ENCODE data around the gene APOBR. TPM values are rescaled to one million over a fixed set of nuclear protein-coding genes. Genes with fewer than 3 reads are reported as not detected.

Gene APOBR
- total and polyA plus RNA-seq, 2 donors (not counting 3 experiments of a cell fraction or from before 2014, with no cell fraction given), result not detected

- H3K9me3 ChIP-seq (replicated peaks; ENCODE audit: control insufficient read depth, insufficient read depth, low read length), result no peaks in the 10 kb centered on the region
- TF ChIP-seq FOS (IDR thresholded peaks at IDR 0.05; ENCODE audit: borderline replicate concordance, insufficient read depth, low read length) (no peak), MYC (IDR thresholded peaks at IDR 0.05; ENCODE audit: low read depth, low read length) (no peak), JUN (IDR thresholded peaks at IDR 0.05; ENCODE audit: borderline replicate concordance, insufficient read depth, insufficient read length, low read depth) (no peak), GATA2 (IDR thresholded peaks at IDR 0.05; ENCODE audit: insufficient read depth, insufficient read length, low read depth, low read length) (no peak), MAX (IDR thresholded peaks at IDR 0.05; ENCODE audit: insufficient read depth, insufficient read length) (no peak), EZH2 (IDR thresholded peaks at IDR 0.05; ENCODE audit: borderline replicate concordance, low read depth, low read length, severe bottlenecking) (no peak)
- no peaks in the 10 kb centered on the region for H3K36me3 ChIP-seq (ENCODE audit: control insufficient read depth in 2 of 2, extremely low read depth in 1 of 2, insufficient read depth in 2 of 2, low read length in 2 of 2)
- FAIRE-seq (no peak), DNase-seq (ENCODE audit: low read depth, low spot score) (no peak)
- H3K27me3 ChIP-seq (ENCODE audit: control insufficient read depth in 2 of 2, insufficient read depth in 2 of 2, low read length in 2 of 2), result no peaks in the 10 kb centered on the region
- no peak overlapping the region for H3K9ac ChIP-seq (replicated peaks; ENCODE audit: extremely low read depth, insufficient read depth, low read length)
- dilution Hi-C loops (cut with MboI; ENCODE audit: extremely low pct_ligation_motif_present, low sequenced_read_pairs) (no loop called here), intact Hi-C loops (cut with micrococcal nuclease) (no loop called here)
- H3K27ac ChIP-seq (ENCODE audit: insufficient read depth, low read depth, low read length), result no peak overlapping the region
- no peaks in the 10 kb centered on the region for H4K20me1 ChIP-seq (replicated peaks; ENCODE audit: control insufficient read depth, extremely low read depth, insufficient read depth, low read length)
- H3K4me1 ChIP-seq (ENCODE audit: control insufficient read depth, extremely low read depth, insufficient read depth, low read length), result no peaks in the 10 kb centered on the region
- no peak overlapping the region for H2AFZ ChIP-seq (ENCODE audit: low read depth, low read length)
- no peak overlapping the region for H3K4me3 ChIP-seq (replicated peaks in 1 of 3; ENCODE audit: insufficient read depth in 1 of 3, low read depth in 1 of 3, low read length in 3 of 3)
- no peaks in the 10 kb centered on the region for H3K9me1 ChIP-seq (replicated peaks; ENCODE audit: control insufficient read depth, extremely low read depth, insufficient read depth, low read length)
- POLR2A ChIA-PET, result no interaction called here
- H3K4me2 ChIP-seq (ENCODE audit: insufficient read depth, low read length), result no peak overlapping the region
- CTCF ChIA-PET, result interaction anchor here (1.3 kb wide), 1 partner anchor 11 kb away, joined by 3 read pairs; the partner anchor contains the start of gene SGF29
- no TSS peak for BruUV-seq (replicated peaks)
- no peaks in the 10 kb centered on the region for H3K79me2 ChIP-seq (ENCODE audit: control insufficient read depth, insufficient read depth, low read length)
Observed at GRCh38 chr16:28542646-28543045, 48.2 kb downstream of the APOBR start.

GRCh38 chr16:28543072-28543471 is 48.6 kb downstream of the APOBR start:
- DNase-seq (ENCODE audit: low read depth, low spot score), result no peak
- H3K9me1 ChIP-seq (replicated peaks; ENCODE audit: control insufficient read depth, extremely low read depth, insufficient read depth, low read length), result no peaks in the 10 kb centered on the region
- intact Hi-C loops (cut with micrococcal nuclease), result no loop called here
- BruUV-seq (replicated peaks), result no TSS peak
- H3K4me2 ChIP-seq (ENCODE audit: insufficient read depth, low read length), result no peak overlapping the region
- no peaks in the 10 kb centered on the region for H3K4me1 ChIP-seq (ENCODE audit: control insufficient read depth, extremely low read depth, insufficient read depth, low read length)
- no peaks in the 10 kb centered on the region for H3K27me3 ChIP-seq (ENCODE audit: control insufficient read depth in 2 of 2, insufficient read depth in 2 of 2, low read length in 2 of 2)
- no peaks in the 10 kb centered on the region for H3K9me3 ChIP-seq (replicated peaks; ENCODE audit: control insufficient read depth, insufficient read depth, low read length)
- H3K36me3 ChIP-seq (ENCODE audit: control insufficient read depth in 2 of 2, extremely low read depth in 1 of 2, insufficient read depth in 2 of 2, low read length in 2 of 2), result no peaks in the 10 kb centered on the region
- ChIA-PET CTCF (no interaction called here), POLR2A (no interaction called here)
- no peak overlapping the region for H3K9ac ChIP-seq (replicated peaks; ENCODE audit: extremely low read depth, insufficient read depth, low read length)
- no peaks in the 10 kb centered on the region for H3K79me2 ChIP-seq (ENCODE audit: control insufficient read depth, insufficient read depth, low read length)
- no peak for FAIRE-seq
- no peak for TF ChIP-seq CTCF (IDR thresholded peaks at IDR 0.05; ENCODE audit: extremely low read depth in 1 of 2, insufficient read depth in 1 of 2, low read depth in 1 of 2, low read length in 2 of 2)
- TF ChIP-seq EZH2 (IDR thresholded peaks at IDR 0.05; ENCODE audit: borderline replicate concordance, low read depth, low read length, severe bottlenecking), result no peak
- dilution Hi-C loops (cut with MboI; ENCODE audit: extremely low pct_ligation_motif_present, low sequenced_read_pairs), result no loop called here
- H4K20me1 ChIP-seq (replicated peaks; ENCODE audit: control insufficient read depth, extremely low read depth, insufficient read depth, low read length), result no peaks in the 10 kb centered on the region
- H3K27ac ChIP-seq (ENCODE audit: insufficient read depth, low read depth, low read length), result no peak overlapping the region
- H2AFZ ChIP-seq (ENCODE audit: low read depth, low read length), result no peak overlapping the region
- H3K4me3 ChIP-seq (replicated peaks in 1 of 3; ENCODE audit: insufficient read depth in 1 of 3, low read depth in 1 of 3, low read length in 3 of 3), result no peak overlapping the region

Data from endothelial cell of umbilical vein (primary cell).